Measurements from ENCODE around the gene ANXA10.

- TF ChIP-seq, protein P1, sequence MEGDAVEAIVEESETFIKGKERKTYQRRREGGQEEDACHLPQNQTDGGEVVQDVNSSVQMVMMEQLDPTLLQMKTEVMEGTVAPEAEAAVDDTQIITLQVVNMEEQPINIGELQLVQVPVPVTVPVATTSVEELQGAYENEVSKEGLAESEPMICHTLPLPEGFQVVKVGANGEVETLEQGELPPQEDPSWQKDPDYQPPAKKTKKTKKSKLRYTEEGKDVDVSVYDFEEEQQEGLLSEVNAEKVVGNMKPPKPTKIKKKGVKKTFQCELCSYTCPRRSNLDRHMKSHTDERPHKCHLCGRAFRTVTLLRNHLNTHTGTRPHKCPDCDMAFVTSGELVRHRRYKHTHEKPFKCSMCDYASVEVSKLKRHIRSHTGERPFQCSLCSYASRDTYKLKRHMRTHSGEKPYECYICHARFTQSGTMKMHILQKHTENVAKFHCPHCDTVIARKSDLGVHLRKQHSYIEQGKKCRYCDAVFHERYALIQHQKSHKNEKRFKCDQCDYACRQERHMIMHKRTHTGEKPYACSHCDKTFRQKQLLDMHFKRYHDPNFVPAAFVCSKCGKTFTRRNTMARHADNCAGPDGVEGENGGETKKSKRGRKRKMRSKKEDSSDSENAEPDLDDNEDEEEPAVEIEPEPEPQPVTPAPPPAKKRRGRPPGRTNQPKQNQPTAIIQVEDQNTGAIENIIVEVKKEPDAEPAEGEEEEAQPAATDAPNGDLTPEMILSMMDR (conservative IDR thresholded peaks at IDR 0.05): peak; percentile 23; the same call in 1 of the 2 replicates
- no peak for TF ChIP-seq ZFX (IDR thresholded peaks at IDR 0.05)
Observed at GRCh38 chr4:168164915-168165548, 72.7 kb downstream of the ANXA10 start.
